Nephron progenitor cell (in vitro differentiated cells): Measurements from ENCODE around the gene ALPL.
A peak's percentile ranks its signal among the peaks of the same experiment; 100 is the strongest.
"Not testable (repeated sequence)": the region's sequence is repeated elsewhere in the genome, so short reads cannot be mapped to it uniquely, and the experiment has no call there.

ENCODE experiments used
- DNase-seq: peaks from one replicate; pipeline ENCODE4 v3.0.0; 2021
- H3K27ac Mint-ChIP-seq: 2 replicates; pipeline ENCODE4 v1.8.0; 2021; ENCODE audit warnings: mild to moderate bottlenecking, moderate library complexity, mixed read lengths
- H3K27me3 Mint-ChIP-seq: 2 replicates; pipeline ENCODE4 v1.8.0; 2021; ENCODE audit warnings: mild to moderate bottlenecking, low read depth, mixed read lengths; ENCODE audit not compliant: poor library complexity
- H3K36me3 Mint-ChIP-seq: 2 replicates; pipeline ENCODE4 v1.8.0; 2021; ENCODE audit warnings: low read depth, mixed read lengths
- H3K4me1 Mint-ChIP-seq: 2 replicates; pipeline ENCODE4 v1.8.0; 2021; ENCODE audit warnings: mixed read lengths
- H3K4me3 Mint-ChIP-seq: 2 replicates; pipeline ENCODE4 v1.8.0; 2021; ENCODE audit warnings: mild to moderate bottlenecking, moderate library complexity, mixed read lengths
- H3K9me3 Mint-ChIP-seq: 2 replicates; pipeline ENCODE4 v1.8.0; 2021; ENCODE audit warnings: mild to moderate bottlenecking, moderate library complexity, mixed read lengths
- TF ChIP-seq, protein P1 (sequence below): fragments of 200-600 bp; sonication (generic); IDR thresholded peaks from 2 replicates; pipeline ENCODE4 v1.5.0; 2021; ENCODE audit warnings: antibody characterized with exemption

ALPL gene

DNA sequence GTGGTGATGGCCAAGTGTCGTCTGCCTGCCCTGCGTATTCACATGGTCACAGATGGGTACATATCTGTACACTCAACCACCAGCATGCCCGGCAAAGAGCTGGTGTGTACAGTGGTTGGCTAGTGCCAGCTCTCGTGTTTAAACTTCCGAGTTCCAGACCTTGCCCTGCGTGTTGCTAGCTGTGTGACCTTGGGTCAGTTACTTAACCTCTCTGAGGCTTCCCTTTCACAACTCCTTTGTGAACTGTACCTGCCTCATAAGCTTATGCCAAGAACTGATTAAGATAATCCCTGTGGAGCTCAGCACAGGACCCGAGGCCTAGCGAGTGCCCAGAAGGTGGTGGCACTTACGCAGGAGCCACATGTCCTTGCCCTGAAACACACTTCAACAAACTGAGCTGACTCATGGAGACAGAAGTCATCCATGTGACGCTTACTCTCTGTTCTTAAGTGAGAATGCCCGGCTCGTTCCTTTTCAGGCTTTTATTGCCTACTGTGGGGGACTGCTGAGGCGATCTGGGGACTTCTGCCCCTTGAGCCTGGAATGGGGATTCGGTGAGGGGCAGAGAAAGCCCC, 55.4 kb downstream of the ALPL start:
- H3K4me3 Mint-ChIP-seq, result no peak overlapping the region
- peaks cover 61% of the 10 kb centered on the region for H3K4me1 Mint-ChIP-seq
- DNase-seq, result no peak
- TF ChIP-seq, protein P1, sequence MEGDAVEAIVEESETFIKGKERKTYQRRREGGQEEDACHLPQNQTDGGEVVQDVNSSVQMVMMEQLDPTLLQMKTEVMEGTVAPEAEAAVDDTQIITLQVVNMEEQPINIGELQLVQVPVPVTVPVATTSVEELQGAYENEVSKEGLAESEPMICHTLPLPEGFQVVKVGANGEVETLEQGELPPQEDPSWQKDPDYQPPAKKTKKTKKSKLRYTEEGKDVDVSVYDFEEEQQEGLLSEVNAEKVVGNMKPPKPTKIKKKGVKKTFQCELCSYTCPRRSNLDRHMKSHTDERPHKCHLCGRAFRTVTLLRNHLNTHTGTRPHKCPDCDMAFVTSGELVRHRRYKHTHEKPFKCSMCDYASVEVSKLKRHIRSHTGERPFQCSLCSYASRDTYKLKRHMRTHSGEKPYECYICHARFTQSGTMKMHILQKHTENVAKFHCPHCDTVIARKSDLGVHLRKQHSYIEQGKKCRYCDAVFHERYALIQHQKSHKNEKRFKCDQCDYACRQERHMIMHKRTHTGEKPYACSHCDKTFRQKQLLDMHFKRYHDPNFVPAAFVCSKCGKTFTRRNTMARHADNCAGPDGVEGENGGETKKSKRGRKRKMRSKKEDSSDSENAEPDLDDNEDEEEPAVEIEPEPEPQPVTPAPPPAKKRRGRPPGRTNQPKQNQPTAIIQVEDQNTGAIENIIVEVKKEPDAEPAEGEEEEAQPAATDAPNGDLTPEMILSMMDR, result no peak
- H3K36me3 Mint-ChIP-seq, result no peaks in the 10 kb centered on the region
- H3K27me3 Mint-ChIP-seq, result peaks cover 9% of the 10 kb centered on the region
- H3K9me3 Mint-ChIP-seq, result no peaks in the 10 kb centered on the region
- no peak overlapping the region for H3K27ac Mint-ChIP-seq

DNA sequence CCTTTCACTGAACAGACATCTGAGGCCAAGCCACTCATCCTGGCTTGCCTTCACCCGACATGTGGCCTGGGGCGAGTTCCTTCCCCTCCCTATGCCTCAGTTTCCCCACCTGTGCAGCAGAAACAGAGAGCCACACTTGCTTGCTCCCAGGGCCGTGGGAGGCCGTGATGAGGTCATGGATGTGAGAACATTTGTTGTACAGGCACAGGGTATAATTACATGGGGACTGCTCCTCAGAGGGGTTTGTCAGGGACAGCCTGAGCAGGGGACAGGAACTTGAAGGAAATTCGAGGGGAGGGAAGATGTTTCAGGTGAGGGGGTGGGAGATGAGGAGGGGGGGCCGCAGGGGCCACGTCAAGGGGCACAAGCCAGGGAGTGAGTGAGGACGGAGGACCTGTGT, 56.1 kb downstream of the ALPL start:
- peaks cover 9% of the 10 kb centered on the region for H3K27me3 Mint-ChIP-seq
- H3K9me3 Mint-ChIP-seq, result no peaks in the 10 kb centered on the region
- no peak overlapping the region for H3K4me3 Mint-ChIP-seq
- TF ChIP-seq, protein P1, result no peak
- H3K36me3 Mint-ChIP-seq, result no peaks in the 10 kb centered on the region
- DNase-seq, result no peak
- peaks cover 61% of the 10 kb centered on the region for H3K4me1 Mint-ChIP-seq
- peak overlapping the region; percentile 80 for H3K27ac Mint-ChIP-seq

DNA sequence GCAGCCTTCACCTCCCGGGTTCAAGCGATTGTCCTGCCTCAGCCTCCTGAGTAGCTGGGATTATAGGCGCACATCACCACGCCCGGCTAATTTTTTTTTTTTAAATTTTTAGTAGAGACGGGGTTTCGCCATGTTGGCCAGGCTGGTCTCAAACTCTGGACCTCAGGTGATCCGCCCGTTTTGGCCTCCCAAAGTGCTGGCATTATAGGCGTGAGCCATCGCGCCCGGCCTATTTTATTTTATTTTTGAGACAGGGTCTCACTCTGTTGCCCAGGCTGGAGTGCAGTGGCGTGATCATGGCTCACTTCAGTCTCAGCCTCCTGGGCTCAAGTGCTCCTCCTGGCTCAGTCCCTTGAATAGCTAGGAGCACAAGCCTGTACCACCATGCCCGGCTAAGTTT, 57.1 kb downstream of the ALPL start:
- DNase-seq, H3K27ac Mint-ChIP-seq, H3K4me3 Mint-ChIP-seq, H3K36me3 Mint-ChIP-seq, H3K9me3 Mint-ChIP-seq, H3K27me3 Mint-ChIP-seq: not testable (repeated sequence)
- peaks cover 64% of the 10 kb centered on the region for H3K4me1 Mint-ChIP-seq

DNA sequence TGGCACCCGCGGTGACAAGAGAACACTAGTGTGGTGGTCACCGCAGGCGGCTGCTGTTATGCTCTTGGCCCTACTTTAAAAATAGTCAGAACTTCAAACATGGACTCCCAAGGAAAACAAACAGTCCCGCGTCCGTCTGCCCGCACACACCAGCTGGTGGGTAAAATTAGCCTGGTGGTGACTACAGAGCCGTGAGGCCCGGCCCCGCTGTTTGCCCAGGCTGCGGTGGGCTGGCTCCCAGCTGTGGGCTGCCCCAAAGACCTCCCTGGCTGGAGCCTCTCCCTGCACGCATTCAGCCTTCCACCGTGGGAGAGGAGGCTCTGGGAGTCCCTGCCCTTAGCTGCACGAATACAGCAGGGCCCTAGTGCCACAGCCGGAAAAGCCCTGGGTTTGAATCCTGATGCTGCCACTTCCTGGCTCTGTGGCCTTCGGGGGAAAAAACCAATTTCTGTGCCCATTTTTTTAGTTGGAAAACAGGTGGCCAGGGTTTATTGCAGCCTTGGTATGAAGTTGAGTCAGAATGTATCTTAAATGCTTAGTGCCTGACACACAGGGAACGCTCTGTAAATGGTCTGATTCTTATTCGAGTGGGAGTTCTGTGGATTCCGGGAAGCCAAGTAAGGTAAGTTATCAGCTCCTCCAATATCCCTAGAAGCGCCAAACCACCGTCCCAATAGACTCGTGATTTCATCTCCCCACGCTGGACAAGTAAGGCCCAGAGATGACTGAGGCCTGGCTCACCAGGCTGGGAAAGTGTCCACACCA, 58.2 kb downstream of the ALPL start:
- no peak for DNase-seq
- Mint-ChIP-seq H3K4me3 (no peak overlapping the region), H3K9me3 (no peaks in the 10 kb centered on the region), H3K27ac (no peak overlapping the region), H3K27me3 (peaks cover 9% of the 10 kb centered on the region), H3K4me1 (peaks cover 64% of the 10 kb centered on the region), H3K36me3 (no peaks in the 10 kb centered on the region)
- TF ChIP-seq, protein P1, result no peak

DNA sequence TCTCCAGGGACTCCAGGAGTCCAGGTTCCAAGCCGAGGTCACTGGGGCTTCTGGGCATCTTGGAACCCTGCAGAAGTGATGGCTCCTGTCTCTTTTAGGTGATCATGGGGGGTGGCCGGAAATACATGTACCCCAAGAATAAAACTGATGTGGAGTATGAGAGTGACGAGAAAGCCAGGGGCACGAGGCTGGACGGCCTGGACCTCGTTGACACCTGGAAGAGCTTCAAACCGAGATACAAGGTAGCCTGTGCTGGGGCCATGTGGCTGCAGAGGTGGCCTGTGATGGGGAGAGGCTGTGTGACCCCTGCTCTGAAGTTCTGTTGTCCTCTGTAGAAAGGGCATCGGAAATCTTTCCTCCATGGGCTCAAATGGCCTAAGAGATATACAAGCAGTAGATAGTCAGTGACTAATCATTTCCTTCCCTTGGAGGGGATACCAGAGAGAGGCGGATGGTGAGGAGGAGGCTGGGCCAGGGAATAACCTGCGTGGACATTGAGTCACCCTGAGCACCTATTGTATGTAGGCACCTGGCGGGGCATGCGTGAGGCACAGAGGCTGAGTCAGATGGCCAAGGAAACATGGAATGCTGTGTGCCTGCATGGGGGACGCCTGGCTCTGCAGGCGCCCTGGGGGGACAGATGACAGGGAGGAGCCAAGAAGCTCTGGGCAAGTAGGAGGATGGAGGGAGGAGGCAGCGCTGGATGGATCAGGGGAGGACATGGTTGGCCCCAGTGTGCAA, 59.0 kb downstream of the ALPL start:
- Mint-ChIP-seq H3K27me3 (peaks cover 9% of the 10 kb centered on the region), H3K36me3 (no peaks in the 10 kb centered on the region)

More for the DNA sequence above, 59.0 kb downstream of the ALPL start:
- H3K27ac Mint-ChIP-seq, result peak overlapping the region; percentile 92
- H3K9me3 Mint-ChIP-seq, result no peaks in the 10 kb centered on the region
- TF ChIP-seq, protein P1, result no peak
- peaks cover 64% of the 10 kb centered on the region for H3K4me1 Mint-ChIP-seq
- H3K4me3 Mint-ChIP-seq, result peak overlapping the region; percentile 35
- DNase-seq, result no peak
